ENCODE measurements around the gene TARDBP.
A peak's percentile ranks its signal among the peaks of the same experiment; 100 is the strongest.

The TARDBP gene

DNA sequence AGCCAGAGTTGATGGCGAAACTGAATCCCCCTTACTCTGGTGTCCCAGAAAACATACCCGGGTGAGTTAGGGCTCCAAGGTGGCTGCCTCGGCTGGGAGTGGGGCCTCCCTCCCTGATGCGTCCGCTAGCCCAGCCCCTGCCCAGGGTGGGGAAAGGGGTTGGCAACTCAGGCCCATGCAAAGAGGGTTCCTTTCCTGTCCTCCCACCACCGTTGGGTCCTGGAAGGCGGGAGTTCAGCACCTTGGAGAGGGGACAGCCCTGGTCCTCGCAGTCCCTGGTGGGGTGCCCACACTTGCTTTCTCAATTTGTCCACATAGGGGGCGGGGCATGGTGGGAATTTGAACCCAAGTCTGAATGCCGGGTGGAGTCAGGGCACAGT is 41.3 kb downstream of the TARDBP start:
- no peak overlapping the region for H3K27ac ChIP-seq
- TF ChIP-seq CTCF (conservative IDR thresholded peaks at IDR 0.05; ENCODE audit: low read depth): no peak
- DNase-seq (ENCODE audit: low spot score): no peak
- ChIA-PET POLR2A (ENCODE audit: low non-redundant PET) (no interaction called here), CTCF (interaction anchor here (0.8 kb wide), 1 partner anchor 254 kb away, joined by 9 read pairs; no protein-coding TSS in a partner anchor)

DNA sequence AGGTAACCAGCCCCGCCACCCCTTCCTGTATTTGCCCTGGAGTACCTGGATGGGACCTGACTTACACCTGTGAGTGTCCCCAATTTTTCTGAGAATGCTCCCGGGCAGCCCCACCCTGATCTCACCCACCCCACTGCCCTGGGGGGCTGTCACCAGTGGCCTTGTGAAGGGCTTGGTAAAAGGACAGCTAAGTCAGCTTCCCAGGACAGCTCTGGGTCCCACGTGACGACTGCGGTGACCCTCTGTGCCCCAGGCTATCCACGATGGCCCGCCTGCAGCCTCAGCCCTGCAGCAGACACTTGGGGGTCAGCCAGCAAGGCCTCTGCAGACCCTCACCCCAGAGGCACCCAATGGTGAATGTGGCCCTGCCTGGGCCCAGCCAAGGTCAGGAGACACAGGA is 41.7 kb downstream of the TARDBP start:
- POLR2A ChIA-PET (ENCODE audit: low non-redundant PET): no interaction called here

DNA sequence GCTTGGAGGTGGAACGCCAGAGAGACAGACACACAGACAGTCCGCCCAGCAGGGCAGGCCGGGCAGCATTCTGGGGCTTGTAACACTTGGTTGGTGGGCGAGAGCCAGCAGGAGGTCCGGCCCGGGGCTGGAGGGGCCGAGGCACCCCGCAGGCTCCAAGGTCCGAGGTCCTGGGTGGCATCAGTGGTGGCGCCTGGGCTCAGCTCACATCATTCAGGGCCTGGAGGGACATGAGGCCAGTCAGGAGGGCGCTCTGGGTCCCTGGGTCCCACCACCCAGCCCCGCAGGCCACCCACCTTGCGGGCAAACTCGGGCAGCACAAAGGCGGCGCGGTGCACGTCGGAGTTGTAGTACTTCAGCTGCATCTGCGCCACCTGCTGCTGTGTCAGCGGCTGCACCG is 42.2 kb downstream of the TARDBP start:
- TF ChIP-seq CTCF (conservative IDR thresholded peaks at IDR 0.05; ENCODE audit: low read depth): no peak
- ChIA-PET CTCF (no interaction called here), POLR2A (ENCODE audit: low non-redundant PET) (no interaction called here)
- DNase-seq (ENCODE audit: low spot score): no peak
- no peak overlapping the region for H3K27ac ChIP-seq

More for the DNA sequence above, 41.7 kb downstream of the TARDBP start:
- TF ChIP-seq CTCF (conservative IDR thresholded peaks at IDR 0.05; ENCODE audit: low read depth): no peak
- CTCF ChIA-PET: interaction anchor here (0.8 kb wide), 1 partner anchor 254 kb away, joined by 9 read pairs; no protein-coding TSS in a partner anchor
- no peak for DNase-seq (ENCODE audit: low spot score)
- H3K27ac ChIP-seq: no peak overlapping the region

- POLR2A ChIA-PET (ENCODE audit: low non-redundant PET): interaction anchor here (0.6 to 0.7 kb wide), 2 partner anchors 74 to 185 kb away, joined by 3 to 5 read pairs; a partner anchor contains a TSS
- peak overlapping the region; percentile 76 for H3K27ac ChIP-seq
- no peak for TF ChIP-seq CTCF (conservative IDR thresholded peaks at IDR 0.05; ENCODE audit: low read depth)
- CTCF ChIA-PET: interaction anchor here (3.7 kb wide), 1 partner anchor 18 kb away, joined by 22 read pairs; no protein-coding TSS in a partner anchor
- DNase-seq (ENCODE audit: low spot score): no peak
These were observed 43.2 kb downstream of the TARDBP start for GRCh38 chr1:11055676-11056075.

GRCh38 chr1:11056504-11056903 is 44.0 kb downstream of the TARDBP start:
- TF ChIP-seq CTCF (conservative IDR thresholded peaks at IDR 0.05; ENCODE audit: low read depth): no peak
- ChIA-PET POLR2A (ENCODE audit: low non-redundant PET) (interaction anchor here (0.6 to 0.7 kb wide), 2 partner anchors 75 to 185 kb away, joined by 3 to 5 read pairs; a partner anchor contains a TSS), CTCF (interaction anchor here (3.7 kb wide), 1 partner anchor 19 kb away, joined by 22 read pairs; no protein-coding TSS in a partner anchor)
- DNase-seq (ENCODE audit: low spot score): no peak
- H3K27ac ChIP-seq: peak overlapping the region; percentile 76

GRCh38 chr1:11057477-11057876 is 45.0 kb downstream of the TARDBP start:
- ChIA-PET CTCF (interaction anchor here (3.7 kb wide), 1 partner anchor 20 kb away, joined by 22 read pairs; no protein-coding TSS in a partner anchor), POLR2A (ENCODE audit: low non-redundant PET) (no interaction called here)
- no peak for TF ChIP-seq CTCF (conservative IDR thresholded peaks at IDR 0.05; ENCODE audit: low read depth)

More at GRCh38 chr1:11057477-11057876, 45.0 kb downstream of the TARDBP start:
- no peak for DNase-seq (ENCODE audit: low spot score)
- peak overlapping the region; percentile 76; the same call in 1 of the 2 replicates for H3K27ac ChIP-seq

Measured in RWPE1 (cell line).